HG03025 (cell line): Measurements from ENCODE around the gene TMEM185B.
A peak's percentile ranks its signal among the peaks of the same experiment; 100 is the strongest.

Experiments used
- ATAC-seq: cut with Tn5 transposase; IDR thresholded peaks from one replicate; pipeline ENCODE4 v1.9.1; 2021; ENCODE audit warnings: mild to moderate bottlenecking, moderate library complexity; ENCODE audit not compliant: unreplicated experiment, low FRiP score

Gene TMEM185B

GRCh38 chr2:120252225-120253020 is 29.2 kb upstream of the TMEM185B start, which contains the start of gene RALB:
Gene RALB, plus strand, starts transcription at chr2:120252852. Its CDS starts 25,813 bp downstream, at chr2:120278665.
- ATAC-seq: peak; percentile 91

DNA sequence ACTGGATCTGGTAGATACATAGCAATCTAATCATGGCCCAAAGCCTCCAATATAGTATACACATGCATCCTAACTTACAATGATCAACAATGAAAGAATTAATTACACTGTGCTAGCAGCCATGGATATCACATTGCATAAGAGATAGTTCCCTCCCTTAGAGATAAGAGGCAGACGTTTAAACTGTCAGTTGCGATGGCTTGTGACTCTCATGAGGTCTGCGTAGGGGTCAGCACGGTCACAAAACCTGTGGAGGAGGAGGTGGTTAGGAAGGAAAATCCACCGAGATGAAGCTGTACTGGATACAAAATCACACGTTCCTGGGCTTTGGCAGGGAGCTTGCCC is 28.7 kb upstream of the TMEM185B start:
- ATAC-seq: no peak

DNA sequence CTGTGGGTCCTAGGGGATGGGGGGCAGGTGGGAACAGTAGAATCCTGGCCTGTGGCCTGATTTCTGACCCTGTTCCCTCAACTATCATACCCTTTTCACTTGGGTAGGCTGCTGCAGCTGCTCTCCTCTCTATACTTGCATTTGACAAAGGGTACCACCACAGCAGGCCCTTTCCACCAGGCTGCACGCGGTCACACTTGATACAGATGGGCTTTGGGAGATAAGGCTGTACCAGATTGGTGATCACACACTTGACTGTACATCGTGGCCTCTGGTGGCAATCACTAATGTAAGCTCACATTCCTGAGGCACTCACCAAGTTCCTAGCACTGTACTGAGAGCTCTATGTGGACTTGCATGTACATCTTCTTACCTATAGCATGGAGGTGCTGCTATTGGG is 27.9 kb upstream of the TMEM185B start:
- ATAC-seq: no peak

DNA sequence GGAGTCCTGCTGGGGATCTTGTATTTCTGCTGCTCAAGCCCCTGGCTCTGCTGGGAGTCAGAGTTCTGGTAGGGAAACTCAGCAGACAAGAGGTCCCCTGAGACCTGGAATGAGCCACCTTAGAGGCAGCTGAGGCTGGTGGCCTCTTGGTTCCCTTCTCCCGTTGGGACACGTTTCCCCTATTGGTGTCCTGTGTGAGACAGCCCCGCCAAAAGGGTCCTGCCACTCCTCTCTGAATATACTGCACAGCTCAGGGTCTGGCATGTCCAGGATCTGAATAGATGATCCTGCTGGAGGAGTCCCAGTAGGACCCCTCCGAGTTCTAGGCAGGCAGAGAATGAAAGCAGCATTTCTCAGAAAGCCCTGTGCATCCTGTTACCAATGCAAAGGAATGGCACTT is 27.4 kb upstream of the TMEM185B start:
- ATAC-seq: no peak

DNA sequence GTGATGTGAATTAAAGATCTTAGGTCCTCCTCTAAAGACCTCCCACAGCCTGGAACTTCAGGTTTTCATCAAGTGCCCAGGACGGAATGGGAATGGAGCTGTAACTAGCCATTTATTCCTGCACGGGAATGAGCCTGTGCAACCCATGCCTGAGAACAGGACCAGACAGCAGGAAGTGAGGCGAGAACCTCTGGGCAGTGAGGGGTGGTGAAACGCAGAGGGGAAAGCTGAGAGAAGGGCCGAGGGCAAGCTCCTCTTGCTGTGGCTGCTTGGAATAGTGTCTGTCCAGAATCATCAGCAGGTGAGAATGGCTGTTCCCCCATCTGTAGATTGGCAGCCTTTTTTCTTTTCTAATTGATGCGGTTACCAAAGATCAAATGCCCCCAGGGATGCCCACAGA is 24.7 kb upstream of the TMEM185B start:
- no peak for ATAC-seq

DNA sequence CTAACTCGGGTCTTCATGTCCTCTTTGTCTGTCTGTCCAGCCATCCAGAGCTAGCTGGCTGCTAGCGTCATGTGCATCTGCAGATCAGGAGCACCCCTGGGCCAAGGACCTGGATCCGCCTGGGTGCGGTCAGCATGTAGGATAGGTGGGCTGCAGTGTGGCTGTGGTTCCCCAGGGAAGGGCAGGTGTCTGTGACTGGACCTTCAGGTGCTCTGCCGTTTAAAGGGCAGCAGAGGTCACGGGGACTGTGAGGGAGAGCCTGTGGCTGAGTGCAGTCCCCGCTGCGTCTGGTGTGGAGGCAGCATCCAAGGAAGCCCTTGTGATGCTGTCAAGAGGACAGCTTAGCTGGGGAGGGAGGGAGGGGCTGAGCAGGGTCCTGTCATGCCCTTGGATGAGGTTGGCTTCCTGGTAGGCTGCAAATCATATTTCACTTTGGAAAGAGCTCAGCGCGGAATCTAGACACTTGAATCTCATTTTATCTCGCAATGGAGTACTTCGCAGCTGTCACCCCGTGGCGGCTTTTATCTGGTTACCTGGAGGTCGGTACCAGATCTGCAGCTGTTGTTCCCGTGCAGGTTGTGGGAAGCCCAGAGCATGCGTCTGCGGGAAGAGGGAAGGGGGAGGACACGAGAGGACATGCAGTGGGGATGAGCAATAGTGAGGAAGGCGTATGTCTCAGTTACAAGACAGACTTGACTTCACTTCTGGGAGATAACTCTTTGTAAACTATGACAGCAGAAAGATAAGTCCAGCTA is 23.5 kb upstream of the TMEM185B start:
- ATAC-seq: no peak

DNA sequence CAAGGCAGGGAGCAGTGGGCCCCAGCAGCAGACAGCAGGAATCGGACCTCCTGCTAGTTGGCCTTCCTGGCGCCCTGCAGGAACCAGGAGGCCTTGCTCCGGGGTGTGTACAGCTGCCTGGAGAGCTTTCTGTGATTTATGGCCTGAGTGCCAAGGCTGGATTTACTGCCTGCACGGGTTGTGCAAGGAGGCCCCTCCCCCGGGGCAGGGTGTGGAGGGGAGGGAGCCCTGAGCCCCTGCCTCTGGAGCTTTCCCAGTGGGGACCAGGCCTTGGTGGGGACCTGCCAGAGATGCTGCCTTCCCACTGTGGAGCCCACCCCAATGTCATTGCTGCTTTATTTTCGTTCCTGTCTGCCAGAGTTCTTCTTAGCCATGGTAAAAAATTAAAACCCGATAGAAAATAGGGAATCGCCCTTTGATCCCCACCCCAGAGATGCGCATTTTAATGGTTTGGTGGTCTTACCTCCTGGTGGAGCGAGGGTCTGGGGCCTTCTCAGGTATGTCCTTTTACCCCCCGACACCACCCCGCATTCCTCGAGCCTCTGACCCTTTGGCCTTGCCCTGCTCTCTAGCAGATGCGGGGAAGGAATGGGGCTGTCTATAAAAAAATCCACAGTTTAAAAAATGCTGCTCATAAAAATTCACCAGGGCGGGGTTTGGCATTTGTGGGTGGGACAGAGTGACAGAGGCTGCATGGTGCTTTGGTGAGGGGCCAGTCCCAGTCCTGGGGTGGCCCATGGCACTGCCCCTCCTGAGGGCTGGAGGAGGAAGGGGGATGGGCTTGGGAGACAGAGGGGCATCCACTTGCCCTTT is 22.5 kb upstream of the TMEM185B start:
- no peak for ATAC-seq

DNA sequence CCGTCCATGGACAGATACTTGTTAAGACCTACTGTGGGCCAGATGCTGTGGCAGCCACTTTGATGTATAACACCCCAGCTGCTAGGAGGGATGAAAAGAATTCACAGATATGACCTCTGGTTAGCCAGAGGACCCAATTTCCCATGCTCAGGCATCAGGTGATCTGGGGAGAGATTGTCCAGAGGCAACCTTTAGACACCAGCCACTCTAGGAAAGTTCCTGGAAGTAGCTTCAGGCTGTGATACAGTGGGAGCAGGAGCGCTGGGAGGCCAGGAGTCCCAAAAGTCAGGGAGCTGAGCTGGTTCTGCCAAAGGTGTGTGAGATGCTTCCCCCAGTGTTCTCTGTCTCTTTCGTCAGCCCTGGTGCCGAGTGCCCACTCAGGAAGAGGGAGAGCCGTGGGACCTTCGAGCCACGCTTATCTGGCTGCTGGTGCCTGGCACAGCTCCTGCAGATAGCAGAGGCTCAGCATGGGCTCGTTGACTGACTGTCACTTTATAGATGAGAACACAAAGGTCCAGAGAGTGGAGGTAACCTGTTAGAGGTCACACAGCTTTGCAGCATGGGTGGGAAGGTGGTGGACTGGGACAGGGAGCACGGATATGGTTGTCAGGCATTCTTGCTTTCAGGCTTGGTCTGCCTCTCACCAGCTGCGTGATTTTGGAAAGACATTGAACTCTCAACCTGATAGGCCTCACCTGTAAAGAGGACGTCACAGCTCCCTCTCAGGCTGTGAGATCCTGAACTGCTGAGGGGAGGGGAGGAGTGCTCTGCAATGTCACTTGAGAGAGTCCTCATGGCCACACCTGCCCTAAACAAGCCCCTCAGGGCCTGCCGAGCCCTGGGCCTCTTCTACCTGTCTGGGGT is 21.7 kb upstream of the TMEM185B start:
- no peak for ATAC-seq

GRCh38 chr2:120243875-120244553 is 20.8 kb upstream of the TMEM185B start:
- no peak for ATAC-seq

DNA sequence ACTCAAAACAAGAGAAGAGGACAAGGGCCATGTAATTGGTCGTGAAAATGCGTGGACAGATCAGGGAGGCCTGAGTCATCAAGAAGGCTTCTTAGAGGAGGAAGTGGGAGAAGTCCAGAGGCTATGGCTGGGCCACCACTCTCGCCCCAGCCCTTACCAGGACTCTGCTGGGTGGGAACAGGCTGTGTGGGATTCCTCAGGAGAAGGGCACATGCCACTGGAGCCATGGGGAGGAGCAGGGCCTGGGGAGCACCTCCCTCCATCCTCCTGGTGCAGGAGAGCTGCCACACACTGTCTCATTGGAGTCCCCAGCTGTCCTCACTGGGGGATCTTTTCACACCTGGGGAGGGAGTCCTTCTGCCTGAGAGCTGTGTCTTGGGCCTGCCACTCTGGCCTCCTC is 20.0 kb upstream of the TMEM185B start:
- no peak for ATAC-seq

DNA sequence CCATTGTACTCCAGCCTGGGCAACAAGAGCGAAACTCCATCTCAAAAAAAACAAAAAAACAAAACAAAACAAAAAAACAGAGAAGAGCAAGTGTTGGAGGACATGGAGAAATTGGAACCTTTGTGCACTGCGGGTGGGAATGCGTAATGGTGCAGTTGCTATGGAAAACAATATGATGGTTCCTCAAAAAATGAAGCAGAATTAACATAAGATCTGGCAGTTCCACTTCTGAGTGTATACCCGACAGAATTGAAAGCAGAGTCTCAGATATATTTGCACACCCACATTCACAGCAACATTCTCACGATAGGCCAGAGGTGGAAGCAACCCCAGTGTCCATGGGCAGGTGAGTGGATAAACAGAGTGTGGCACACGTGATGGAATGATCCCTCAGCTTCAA is 18.5 kb upstream of the TMEM185B start:
- no peak for ATAC-seq

- ATAC-seq: no peak
Observed at GRCh38 chr2:120240901-120241429, 17.8 kb upstream of the TMEM185B start.

GRCh38 chr2:120239488-120240287 is 16.5 kb upstream of the TMEM185B start:
- no peak for ATAC-seq

- no peak for ATAC-seq
Observed at GRCh38 chr2:120238728-120239487, 15.7 kb upstream of the TMEM185B start.

- ATAC-seq: no peak
Observed at GRCh38 chr2:120237491-120237902, 14.3 kb upstream of the TMEM185B start.

- no peak for ATAC-seq
Observed at GRCh38 chr2:120236791-120237190, 13.6 kb upstream of the TMEM185B start.

- ATAC-seq: no peak
Observed at GRCh38 chr2:120236316-120236715, 13.1 kb upstream of the TMEM185B start.

DNA sequence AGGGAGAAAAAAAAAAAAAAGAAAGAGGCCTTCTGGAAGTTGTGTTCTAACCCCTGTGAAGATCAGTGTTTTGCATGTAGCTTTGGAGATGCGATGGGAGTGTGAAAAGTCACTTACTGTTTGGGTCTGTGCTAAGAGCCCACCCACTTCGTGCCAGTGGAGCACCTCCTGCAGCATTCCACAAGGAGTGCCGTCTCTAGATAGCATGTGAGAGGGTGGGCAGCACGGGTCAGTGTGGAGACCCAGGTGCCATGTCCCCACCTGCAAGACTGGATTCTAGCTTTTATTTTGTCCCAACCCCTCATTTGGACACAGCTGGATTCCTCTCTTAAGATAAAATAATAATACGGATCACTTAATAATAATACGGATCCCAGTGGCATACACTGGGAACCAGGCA is 12.5 kb upstream of the TMEM185B start:
- no peak for ATAC-seq
